ENCODE measurements around the gene MAP2K7.

DNA sequence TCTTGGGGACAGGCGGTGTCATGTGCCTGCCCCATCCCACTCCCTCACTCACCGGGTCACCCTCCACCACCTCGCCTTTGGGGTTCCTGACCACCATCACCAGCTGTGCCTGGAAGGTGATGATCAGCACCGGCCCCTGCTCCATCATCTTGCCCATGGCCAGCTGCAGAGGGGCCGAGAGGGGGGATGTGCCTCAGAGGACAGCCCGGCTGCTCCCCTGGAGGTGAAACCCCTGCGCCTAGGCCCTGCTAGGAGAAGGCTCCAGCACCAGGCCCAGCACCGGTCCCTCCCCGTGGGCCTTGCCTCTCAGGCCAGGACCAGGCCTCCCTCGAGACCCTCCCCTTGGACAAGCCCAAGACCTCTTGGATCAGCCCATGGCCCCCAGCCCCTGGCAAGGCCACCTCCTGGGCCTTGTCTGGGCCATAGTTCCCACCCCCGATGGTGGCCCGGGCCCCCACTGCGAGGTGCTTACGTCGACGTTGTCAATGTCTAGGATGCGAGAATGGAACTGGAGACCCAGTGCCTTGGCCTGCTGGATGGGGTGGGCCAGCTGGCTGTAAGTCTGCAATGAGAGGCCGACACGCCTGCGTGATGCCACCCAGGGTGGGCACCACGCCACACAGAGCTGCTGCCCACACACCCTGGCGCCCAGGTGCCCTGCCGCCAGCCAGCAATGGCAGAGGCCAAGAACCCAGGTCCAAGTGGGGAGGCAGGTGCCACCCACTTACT lies 24.1 kb downstream of the MAP2K7 start:
- TF ChIP-seq POLR2A (IDR thresholded peaks at IDR 0.05), result no peak
- no peak for TF ChIP-seq CTCF (IDR thresholded peaks at IDR 0.05)
